Measurements from ENCODE around the gene LIMCH1. TPM values are rescaled to one million over a fixed set of nuclear protein-coding genes. Genes with fewer than 3 reads are reported as not detected.
"Not testable (repeated sequence)": the region's sequence is repeated elsewhere in the genome, so short reads cannot be mapped to it uniquely, and the experiment has no call there.

Gene LIMCH1
- total RNA-seq, 2 donors from 2014 or later, result 168 to 200 TPM

GRCh38 chr4:41628936-41629335 lies 91.0 kb downstream of the LIMCH1 start:
- DNase-seq (no peak), ATAC-seq (no peak)
- intact Hi-C loops (cut with DNase I), result no loop called here

GRCh38 chr4:41631523-41631922 lies 93.6 kb downstream of the LIMCH1 start:
- intact Hi-C loops (cut with DNase I), result no loop called here
- no peak for DNase-seq
- ATAC-seq, result no peak

- no peak for ATAC-seq
Observed at GRCh38 chr4:41632481-41633073, 94.6 kb downstream of the LIMCH1 start.

GRCh38 chr4:41633321-41633720 lies 95.4 kb downstream of the LIMCH1 start:
- ATAC-seq, result peak in 1 of 2 donors; percentile 26
- DNase-seq, result no peak
- intact Hi-C loops (cut with DNase I), result no loop called here

More at GRCh38 chr4:41632481-41633073, 94.6 kb downstream of the LIMCH1 start:
- intact Hi-C loops (cut with DNase I), result no loop called here
- DNase-seq, result no peak

- intact Hi-C loops (cut with DNase I), result no loop called here
- no peak for ATAC-seq
- no peak for DNase-seq
Observed at GRCh38 chr4:41635441-41635840, 97.5 kb downstream of the LIMCH1 start.

GRCh38 chr4:41638203-41638602 lies 100.2 kb downstream of the LIMCH1 start:
- ATAC-seq, result no peak
- intact Hi-C loops (cut with DNase I), result no loop called here
- DNase-seq, result no peak

- ATAC-seq, result no peak
- no peak for DNase-seq
- intact Hi-C loops (cut with DNase I), result no loop called here
Observed at GRCh38 chr4:41638866-41639265, 100.9 kb downstream of the LIMCH1 start.

GRCh38 chr4:41639291-41639690 lies 101.3 kb downstream of the LIMCH1 start:
- ATAC-seq, result no peak
- intact Hi-C loops (cut with DNase I), result no loop called here
- DNase-seq, result no peak

GRCh38 chr4:41640906-41641305 lies 102.9 kb downstream of the LIMCH1 start:
- DNase-seq (no peak), ATAC-seq (no peak)
- intact Hi-C loops (cut with DNase I), result no loop called here

GRCh38 chr4:41642746-41643145 lies 104.8 kb downstream of the LIMCH1 start:
- DNase-seq; intact Hi-C loops (cut with DNase I): not testable (repeated sequence)

GRCh38 chr4:41643331-41643730 lies 105.4 kb downstream of the LIMCH1 start:
- ATAC-seq (no peak), DNase-seq (no peak)
- intact Hi-C loops (cut with DNase I), result no loop called here

More at GRCh38 chr4:41642746-41643145, 104.8 kb downstream of the LIMCH1 start:
- not testable (repeated sequence) for ATAC-seq

- intact Hi-C loops (cut with DNase I), result loop anchor here in 1 of 2 donors (1.0 kb wide), 1 partner anchor 363 kb away; no protein-coding TSS in a partner anchor
- ATAC-seq (peak; percentile 96 to 97), DNase-seq (peak; percentile 79)
Observed at GRCh38 chr4:41644288-41644914, 106.4 kb downstream of the LIMCH1 start.

- ATAC-seq, result no peak
- intact Hi-C loops (cut with DNase I), result loop anchor here in 1 of 2 donors (1.0 kb wide), 1 partner anchor 364 kb away; no protein-coding TSS in a partner anchor
- DNase-seq, result no peak
Observed at GRCh38 chr4:41644915-41645295, 106.9 kb downstream of the LIMCH1 start.

- no peak for DNase-seq
- no peak for ATAC-seq
- intact Hi-C loops (cut with DNase I), result no loop called here
Observed at GRCh38 chr4:41645728-41646390, 107.9 kb downstream of the LIMCH1 start.

- ATAC-seq, result no peak
- intact Hi-C loops (cut with DNase I), result no loop called here
Observed at GRCh38 chr4:41646862-41647261, 108.9 kb downstream of the LIMCH1 start.

GRCh38 chr4:41647383-41647782 lies 109.4 kb downstream of the LIMCH1 start:
- intact Hi-C loops (cut with DNase I), result no loop called here
- ATAC-seq (no peak), DNase-seq (no peak)

More at GRCh38 chr4:41646862-41647261, 108.9 kb downstream of the LIMCH1 start:
- no peak for DNase-seq

- intact Hi-C loops (cut with DNase I), result loop anchor here in 1 of 2 donors (10.0 kb wide), 1 partner anchor 116 kb away; the partner anchor contains the start of gene LIMCH1
- not testable (repeated sequence) for DNase-seq
- peak in 1 of 2 donors; percentile 24 for ATAC-seq
Observed at GRCh38 chr4:41651150-41651549, 113.2 kb downstream of the LIMCH1 start.

- ATAC-seq (no peak), DNase-seq (no peak)
- intact Hi-C loops (cut with DNase I), result loop anchor here in 1 of 2 donors (10.0 kb wide), 1 partner anchor 118 kb away; the partner anchor contains the start of gene LIMCH1
Observed at GRCh38 chr4:41652971-41653370, 115.0 kb downstream of the LIMCH1 start.

- ATAC-seq (no peak), DNase-seq (no peak)
- intact Hi-C loops (cut with DNase I), result loop anchor here in 1 of 2 donors (10.0 kb wide), 1 partner anchor 119 kb away; the partner anchor contains the start of gene LIMCH1
Observed at GRCh38 chr4:41653523-41653922, 115.6 kb downstream of the LIMCH1 start.

GRCh38 chr4:41655177-41655576 lies 117.2 kb downstream of the LIMCH1 start:
- intact Hi-C loops (cut with DNase I), result loop anchor here (5.0 to 10.0 kb wide), 2 partner anchors 120 to 373 kb away; partner anchors contain the start of gene LIMCH1 (in 1 of the 2)
- DNase-seq (no peak), ATAC-seq (peak in 1 of 2 donors; percentile 40)
